SU-DHL-6 (cell line): Measurements from ENCODE around the gene IGSF3.

Experiments used
- H2AFZ ChIP-seq: fragments of 200-600 bp; sonication (generic); 2 replicates; pipeline ENCODE4 v1.6.1; 2014; ENCODE audit warnings: low read depth, mild to moderate bottlenecking, moderate library complexity, mixed read lengths, antibody characterized with exemption, low read length; ENCODE audit not compliant: severe bottlenecking
- H3F3A ChIP-seq: fragments of 200-600 bp; shearing (Covaris generic); 2 replicates; pipeline ENCODE4 v1.6.0; 2016; ENCODE audit warnings: antibody characterized with exemption, mild to moderate bottlenecking; ENCODE audit not compliant: insufficient read depth
- H3K27ac ChIP-seq: fragments of 200-600 bp; sonication (generic); 2 replicates; pipeline ENCODE4 v1.5.1; 2016; ENCODE audit warnings: low read depth, mild to moderate bottlenecking, low read length, moderate library complexity, mixed read lengths
- H3K27me3 ChIP-seq: fragments of 200-600 bp; sonication (generic), shearing (Covaris generic); 2 replicates; pipeline ENCODE4 v1.6.0; 2014; ENCODE audit warnings: mild to moderate bottlenecking, low read length
- H3K36me3 ChIP-seq: fragments of 200-600 bp; sonication (generic); 2 replicates; pipeline ENCODE4 v1.6.1; 2014; ENCODE audit warnings: mild to moderate bottlenecking, low read length, mixed read lengths
- H3K4me2 ChIP-seq: fragments of 300-600, 200-600 bp; shearing (Covaris generic), sonication (generic); 2 replicates; pipeline ENCODE4 v1.6.0; 2014; ENCODE audit warnings: low read length, low read depth, mild to moderate bottlenecking; ENCODE audit not compliant: poor library complexity, severe bottlenecking
- H3K4me3 ChIP-seq: fragments of 200-600 bp; sonication (generic); 2 replicates; pipeline ENCODE4 v1.5.1; 2014; ENCODE audit warnings: antibody characterized with exemption, low read length, mild to moderate bottlenecking, mixed read lengths; ENCODE audit not compliant: insufficient read depth, poor library complexity, severe bottlenecking
- H3K79me2 ChIP-seq: fragments of 200-600 bp; sonication (generic); 2 replicates; pipeline ENCODE4 v1.6.1; 2014; ENCODE audit warnings: mild to moderate bottlenecking, low read length, moderate library complexity; ENCODE audit not compliant: insufficient read depth
- H3K9ac ChIP-seq: fragments of 200-600 bp; sonication (generic); 2 replicates; pipeline ENCODE4 v1.7.0; 2014; ENCODE audit warnings: mild to moderate bottlenecking, low read length
- H3K9me2 ChIP-seq: fragments of 200-600 bp; sonication (generic); replicated peaks from 2 replicates; pipeline ENCODE4 v1.6.1; 2014; ENCODE audit warnings: low read length; ENCODE audit not compliant: insufficient read depth
- H3K9me3 ChIP-seq: fragments of 200-600 bp; sonication (generic); 2 replicates; pipeline ENCODE4 v1.6.1; 2014; ENCODE audit warnings: low read length, mixed read lengths; ENCODE audit not compliant: insufficient read depth
- H4K20me1 ChIP-seq: fragments of 200-600 bp; sonication (generic); 2 replicates; pipeline ENCODE4 v1.6.1; 2014; ENCODE audit warnings: low read depth, mild to moderate bottlenecking, antibody characterized with exemption, low read length, moderate library complexity, mixed read lengths
- CTCF ChIP-seq: fragments of 200-600 bp; sonication (generic); IDR thresholded peaks from one replicate; pipeline ENCODE4 v1.5.1; 2017; ENCODE audit warnings: antibody characterized with exemption, mild to moderate bottlenecking, low read length, moderate library complexity; ENCODE audit not compliant: insufficient read depth, poor library complexity, severe bottlenecking
- EZH2phosphoT487 ChIP-seq: fragments of 200-600 bp; sonication (generic), shearing (Covaris generic); conservative IDR thresholded peaks from 2 replicates; pipeline ENCODE4 v1.6.1; 2018; ENCODE audit warnings: mild to moderate bottlenecking, antibody characterized with exemption, low read length, moderate library complexity, mixed read lengths

IGSF3 gene

GRCh38 chr1:116713474-116713873 lies 45.9 kb upstream of the IGSF3 start:
- Histone ChIP-seq H3K9ac (no peak overlapping the region), H2AFZ (no peak overlapping the region), H3K9me3 (no peaks in the 10 kb centered on the region), H3K4me3 (no peak overlapping the region), H3K9me2 (no peaks in the 10 kb centered on the region), H3K27me3 (no peaks in the 10 kb centered on the region), H3K79me2 (no peaks in the 10 kb centered on the region), H3F3A (no peaks in the 10 kb centered on the region), H3K27ac (no peak overlapping the region), H4K20me1 (no peaks in the 10 kb centered on the region), H3K36me3 (no peaks in the 10 kb centered on the region), H3K4me2 (no peak overlapping the region)
- TF ChIP-seq CTCF (no peak), EZH2phosphoT487 (no peak)

- no peak overlapping the region for H3K4me3 ChIP-seq
- H3F3A ChIP-seq: no peaks in the 10 kb centered on the region
- no peaks in the 10 kb centered on the region for H4K20me1 ChIP-seq
- no peak for TF ChIP-seq EZH2phosphoT487
- TF ChIP-seq CTCF: no peak
- H3K9me2 ChIP-seq: no peaks in the 10 kb centered on the region
- H3K79me2 ChIP-seq: no peaks in the 10 kb centered on the region
- no peak overlapping the region for H3K4me2 ChIP-seq
- H2AFZ ChIP-seq: no peak overlapping the region
- no peaks in the 10 kb centered on the region for H3K36me3 ChIP-seq
- H3K27ac ChIP-seq: no peak overlapping the region
- no peaks in the 10 kb centered on the region for H3K9me3 ChIP-seq
- H3K27me3 ChIP-seq: no peaks in the 10 kb centered on the region
- H3K9ac ChIP-seq: no peak overlapping the region
These were observed 45.0 kb upstream of the IGSF3 start for GRCh38 chr1:116712510-116712909.

GRCh38 chr1:116711263-116711840 lies 43.8 kb upstream of the IGSF3 start:
- Histone ChIP-seq H3K9ac (no peak overlapping the region), H3K36me3 (no peaks in the 10 kb centered on the region), H2AFZ (no peak overlapping the region), H3K4me2 (no peak overlapping the region), H4K20me1 (no peaks in the 10 kb centered on the region), H3F3A (no peaks in the 10 kb centered on the region), H3K79me2 (no peaks in the 10 kb centered on the region), H3K27me3 (no peaks in the 10 kb centered on the region), H3K9me2 (no peaks in the 10 kb centered on the region), H3K27ac (no peak overlapping the region), H3K9me3 (no peaks in the 10 kb centered on the region), H3K4me3 (no peak overlapping the region)
- TF ChIP-seq EZH2phosphoT487 (no peak), CTCF (no peak)
